Measurements from ENCODE around the gene CFAP100. TPM values are rescaled to one million over a fixed set of nuclear protein-coding genes. Genes with fewer than 3 reads are reported as not detected.

Gene CFAP100
- total RNA-seq, 4 donors from 2014 or later: not detected

GRCh38 chr3:126357295-126358037, 37.2 kb upstream of the CFAP100 start, which contains the start of gene KLF15:
Gene KLF15 (minus strand): TSS chr3:126357408. CDS start chr3:126352922, 4,486 bp downstream.
- 0% methylated on average over 1 to 10 of the region's 86 CpGs for WGBS, 2 donors
- Histone ChIP-seq H3K27me3 (no peaks in the 10 kb centered on the region), H3K4me1 (peaks cover 11 to 24% of the 10 kb centered on the region in 2 donors), H3K27ac (peak within 1 kb of the TSS; percentile 80 to 95 (median 84)), H3K36me3 (peaks cover 0 to 1% of the 10 kb centered on the region in 2 donors), H3K9me3 (no peaks in the 10 kb centered on the region), H3K4me3 (replicated peaks in 1 of 3) (peak within 1 kb of the TSS; percentile 51 to 84 (median 70))
- peak; percentile 88 to 90 for DNase-seq
- intact Hi-C loops (cut with DNase I): loop anchor here (5.0 kb wide), 1 partner anchor 90 kb away; no protein-coding TSS in a partner anchor
- TF ChIP-seq POLR2A (IDR thresholded peaks at IDR 0.05): peak; percentile 63 to 90
- TF ChIP-seq, protein P1, sequence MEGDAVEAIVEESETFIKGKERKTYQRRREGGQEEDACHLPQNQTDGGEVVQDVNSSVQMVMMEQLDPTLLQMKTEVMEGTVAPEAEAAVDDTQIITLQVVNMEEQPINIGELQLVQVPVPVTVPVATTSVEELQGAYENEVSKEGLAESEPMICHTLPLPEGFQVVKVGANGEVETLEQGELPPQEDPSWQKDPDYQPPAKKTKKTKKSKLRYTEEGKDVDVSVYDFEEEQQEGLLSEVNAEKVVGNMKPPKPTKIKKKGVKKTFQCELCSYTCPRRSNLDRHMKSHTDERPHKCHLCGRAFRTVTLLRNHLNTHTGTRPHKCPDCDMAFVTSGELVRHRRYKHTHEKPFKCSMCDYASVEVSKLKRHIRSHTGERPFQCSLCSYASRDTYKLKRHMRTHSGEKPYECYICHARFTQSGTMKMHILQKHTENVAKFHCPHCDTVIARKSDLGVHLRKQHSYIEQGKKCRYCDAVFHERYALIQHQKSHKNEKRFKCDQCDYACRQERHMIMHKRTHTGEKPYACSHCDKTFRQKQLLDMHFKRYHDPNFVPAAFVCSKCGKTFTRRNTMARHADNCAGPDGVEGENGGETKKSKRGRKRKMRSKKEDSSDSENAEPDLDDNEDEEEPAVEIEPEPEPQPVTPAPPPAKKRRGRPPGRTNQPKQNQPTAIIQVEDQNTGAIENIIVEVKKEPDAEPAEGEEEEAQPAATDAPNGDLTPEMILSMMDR (IDR thresholded peaks at IDR 0.05): no peak

DNA sequence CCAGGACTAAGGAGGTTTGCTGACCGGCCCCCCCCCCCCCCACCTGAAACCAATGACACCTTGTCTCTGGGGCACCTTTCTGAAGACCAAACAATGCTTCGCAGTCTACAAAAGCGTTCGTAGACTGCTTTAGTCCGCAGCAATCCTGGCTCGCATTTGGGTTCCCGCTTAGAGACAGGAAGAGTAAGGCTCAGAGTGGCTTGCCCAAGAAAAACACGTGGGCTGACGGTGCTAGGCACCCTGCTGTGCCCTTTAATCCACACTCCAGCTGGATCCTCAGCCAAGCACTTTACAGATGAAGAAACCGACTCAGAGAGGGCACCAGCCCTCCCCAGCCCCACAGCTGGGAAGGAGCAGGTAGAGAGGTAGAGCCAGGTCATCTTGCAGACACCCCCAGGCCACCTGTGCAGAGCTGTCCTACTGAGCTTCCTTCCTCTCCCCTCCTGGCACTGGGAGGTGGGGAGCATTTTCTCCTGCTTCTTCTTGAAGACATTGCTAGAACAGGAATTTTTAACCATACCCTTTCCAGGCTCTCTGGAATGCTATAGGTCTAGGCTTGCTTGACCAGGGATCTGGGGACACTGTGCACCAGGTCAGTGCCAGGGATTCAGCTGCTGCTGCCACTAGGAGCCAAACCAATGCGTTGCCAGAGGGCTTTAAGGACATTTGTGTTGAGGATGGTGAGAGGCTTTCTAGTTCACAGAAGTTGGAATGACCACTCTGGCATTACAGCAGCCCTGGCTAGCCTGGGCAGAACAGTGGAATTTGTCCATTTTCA, 36.5 kb upstream of the CFAP100 start:
- peak in 1 of 2 donors; percentile 0 for DNase-seq
- intact Hi-C loops (cut with DNase I): loop anchor here (5.0 kb wide), 1 partner anchor 91 kb away; no protein-coding TSS in a partner anchor

GRCh38 chr3:126358816-126359181, 35.9 kb upstream of the CFAP100 start:
- intact Hi-C loops (cut with DNase I): loop anchor here (5.0 kb wide), 1 partner anchor 91 kb away; no protein-coding TSS in a partner anchor
- Histone ChIP-seq H3K4me1 (peaks cover 11 to 24% of the 10 kb centered on the region in 2 donors), H3K27me3 (no peaks in the 10 kb centered on the region), H3K9me3 (no peaks in the 10 kb centered on the region), H3K27ac (no peak overlapping the region), H3K36me3 (no peaks in the 10 kb centered on the region), H3K4me3 (replicated peaks in 1 of 3) (no peak overlapping the region)
- TF ChIP-seq, protein P1 (IDR thresholded peaks at IDR 0.05): no peak
- no peak for TF ChIP-seq POLR2A (IDR thresholded peaks at IDR 0.05)
- no peak for DNase-seq
- 79 to 84% methylated on average over 3 of the region's 3 CpGs for WGBS, 2 donors

More for the DNA sequence above, 36.5 kb upstream of the CFAP100 start:
- Histone ChIP-seq H3K9me3 (no peaks in the 10 kb centered on the region), H3K27ac (peak overlapping the region in 1 of 3 donors; percentile 3), H3K27me3 (no peaks in the 10 kb centered on the region), H3K4me1 (peaks cover 11 to 24% of the 10 kb centered on the region in 2 donors), H3K36me3 (no peaks in the 10 kb centered on the region), H3K4me3 (replicated peaks in 1 of 3) (peak overlapping the region in 1 of 3 donors; percentile 47)
- TF ChIP-seq POLR2A (IDR thresholded peaks at IDR 0.05): no peak
- TF ChIP-seq, protein P1 (IDR thresholded peaks at IDR 0.05): no peak
- 9 to 42% methylated on average over 2 to 10 of the region's 11 CpGs for WGBS, 2 donors

DNA sequence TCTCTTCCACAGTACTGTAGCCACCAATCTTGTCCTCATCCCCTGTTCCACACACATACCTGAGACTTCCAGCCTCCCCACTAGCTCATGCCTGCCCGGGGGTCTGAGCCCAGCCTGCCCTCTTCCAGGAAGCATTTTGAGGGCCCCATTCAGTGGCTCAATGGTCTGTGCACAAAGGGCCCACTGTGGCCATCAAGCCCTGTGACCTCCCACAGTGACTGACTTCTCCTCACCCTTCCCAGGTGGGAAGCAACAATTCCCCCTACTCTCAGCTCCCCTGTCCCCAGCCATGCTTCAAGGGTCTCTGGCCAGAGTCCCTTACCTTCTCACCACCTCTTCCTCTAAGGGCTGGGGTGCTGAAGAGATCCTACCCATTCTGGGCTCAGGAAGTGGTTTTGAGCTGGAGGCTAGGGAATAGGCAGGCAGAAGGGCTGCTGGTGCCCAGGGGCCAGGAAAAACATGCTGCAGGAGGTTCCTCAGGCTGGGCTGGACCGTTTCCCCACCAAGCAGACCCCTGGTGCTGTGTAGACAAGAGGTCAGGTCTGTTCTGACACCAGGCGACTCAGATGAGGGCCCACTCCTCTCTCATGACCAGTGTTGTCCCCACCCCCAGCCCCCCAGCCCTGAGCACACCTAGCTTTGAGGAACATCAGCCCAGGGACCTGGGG, 34.5 kb upstream of the CFAP100 start:
- intact Hi-C loops (cut with DNase I): no loop called here
- no peak overlapping the region for H3K4me3 ChIP-seq (replicated peaks in 1 of 3)
- H3K9me3 ChIP-seq: no peaks in the 10 kb centered on the region
- H3K27ac ChIP-seq: no peak overlapping the region
- H3K27me3 ChIP-seq: no peaks in the 10 kb centered on the region
- peaks cover 9 to 18% of the 10 kb centered on the region in 2 donors for H3K4me1 ChIP-seq
- TF ChIP-seq POLR2A (IDR thresholded peaks at IDR 0.05): no peak
- TF ChIP-seq, protein P1 (IDR thresholded peaks at IDR 0.05): no peak
- 80 to 96% methylated on average over 1 to 3 of the region's 3 CpGs for WGBS, 2 donors
- DNase-seq: no peak
- no peaks in the 10 kb centered on the region for H3K36me3 ChIP-seq

All from thyroid gland (tissue), 4 donors.